ENCODE data around the gene SLCO3A1.

DNA sequence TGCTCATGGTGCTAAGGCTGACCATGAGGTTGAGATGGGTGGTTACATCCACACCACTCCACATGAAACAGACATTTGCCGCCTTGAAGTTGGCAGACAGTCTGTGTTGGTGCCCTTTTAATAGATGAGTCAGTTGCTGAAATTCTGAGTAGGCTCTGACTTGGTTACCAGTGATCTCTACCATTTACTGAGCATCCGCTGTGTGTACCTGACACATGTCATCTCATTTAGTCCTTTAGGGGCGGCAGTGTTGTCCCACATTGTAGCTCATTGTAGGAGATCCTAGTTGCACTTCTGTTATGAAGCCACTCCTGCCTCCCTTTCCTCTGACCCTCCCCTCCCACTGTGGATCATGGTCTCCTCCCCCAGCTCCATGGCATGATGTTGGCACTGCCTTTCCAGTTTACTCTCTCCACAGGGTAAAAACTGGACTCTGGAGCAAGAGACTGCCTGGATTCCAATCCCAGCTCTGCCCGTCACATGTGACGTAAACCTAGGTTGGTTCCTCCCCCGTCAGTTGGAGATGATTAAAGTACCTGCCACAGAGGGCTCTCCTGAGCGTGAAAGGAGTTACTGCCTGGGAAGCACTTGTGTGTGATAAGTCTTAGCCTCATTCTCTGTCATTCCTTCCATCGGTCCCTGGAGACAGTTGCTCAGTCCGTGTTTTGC lies 21.6 kb downstream of the SLCO3A1 start:
- TF ChIP-seq, protein P1, sequence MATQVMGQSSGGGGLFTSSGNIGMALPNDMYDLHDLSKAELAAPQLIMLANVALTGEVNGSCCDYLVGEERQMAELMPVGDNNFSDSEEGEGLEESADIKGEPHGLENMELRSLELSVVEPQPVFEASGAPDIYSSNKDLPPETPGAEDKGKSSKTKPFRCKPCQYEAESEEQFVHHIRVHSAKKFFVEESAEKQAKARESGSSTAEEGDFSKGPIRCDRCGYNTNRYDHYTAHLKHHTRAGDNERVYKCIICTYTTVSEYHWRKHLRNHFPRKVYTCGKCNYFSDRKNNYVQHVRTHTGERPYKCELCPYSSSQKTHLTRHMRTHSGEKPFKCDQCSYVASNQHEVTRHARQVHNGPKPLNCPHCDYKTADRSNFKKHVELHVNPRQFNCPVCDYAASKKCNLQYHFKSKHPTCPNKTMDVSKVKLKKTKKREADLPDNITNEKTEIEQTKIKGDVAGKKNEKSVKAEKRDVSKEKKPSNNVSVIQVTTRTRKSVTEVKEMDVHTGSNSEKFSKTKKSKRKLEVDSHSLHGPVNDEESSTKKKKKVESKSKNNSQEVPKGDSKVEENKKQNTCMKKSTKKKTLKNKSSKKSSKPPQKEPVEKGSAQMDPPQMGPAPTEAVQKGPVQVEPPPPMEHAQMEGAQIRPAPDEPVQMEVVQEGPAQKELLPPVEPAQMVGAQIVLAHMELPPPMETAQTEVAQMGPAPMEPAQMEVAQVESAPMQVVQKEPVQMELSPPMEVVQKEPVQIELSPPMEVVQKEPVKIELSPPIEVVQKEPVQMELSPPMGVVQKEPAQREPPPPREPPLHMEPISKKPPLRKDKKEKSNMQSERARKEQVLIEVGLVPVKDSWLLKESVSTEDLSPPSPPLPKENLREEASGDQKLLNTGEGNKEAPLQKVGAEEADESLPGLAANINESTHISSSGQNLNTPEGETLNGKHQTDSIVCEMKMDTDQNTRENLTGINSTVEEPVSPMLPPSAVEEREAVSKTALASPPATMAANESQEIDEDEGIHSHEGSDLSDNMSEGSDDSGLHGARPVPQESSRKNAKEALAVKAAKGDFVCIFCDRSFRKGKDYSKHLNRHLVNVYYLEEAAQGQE (IDR thresholded peaks at IDR 0.05) = no peak
- TF ChIP-seq CTCF (IDR thresholded peaks at IDR 0.05; ENCODE audit: low read depth, low read length, missing input control) (no peak), TAF1 (conservative IDR thresholded peaks at IDR 0.05) (no peak), EGR1 (IDR thresholded peaks at IDR 0.05; ENCODE audit: low read depth in 2 of 2) (no peak), NR2F2 (IDR thresholded peaks at IDR 0.05) (no peak), HNF4G (IDR thresholded peaks at IDR 0.05) (no peak), RAD21 (IDR thresholded peaks at IDR 0.05) (no peak), SP1 (IDR thresholded peaks at IDR 0.05) (no peak)
